ENCODE measurements around the gene NRXN3. TPM values are rescaled to one million over a fixed set of nuclear protein-coding genes. Genes with fewer than 3 reads are reported as not detected.

Gene NRXN3
- total and polyA plus RNA-seq, 2 of the 13 experiments (the other 11 are each of a cell fraction or from before 2014, with no cell fraction given): 0.03 TPM; not detected in 1

DNA sequence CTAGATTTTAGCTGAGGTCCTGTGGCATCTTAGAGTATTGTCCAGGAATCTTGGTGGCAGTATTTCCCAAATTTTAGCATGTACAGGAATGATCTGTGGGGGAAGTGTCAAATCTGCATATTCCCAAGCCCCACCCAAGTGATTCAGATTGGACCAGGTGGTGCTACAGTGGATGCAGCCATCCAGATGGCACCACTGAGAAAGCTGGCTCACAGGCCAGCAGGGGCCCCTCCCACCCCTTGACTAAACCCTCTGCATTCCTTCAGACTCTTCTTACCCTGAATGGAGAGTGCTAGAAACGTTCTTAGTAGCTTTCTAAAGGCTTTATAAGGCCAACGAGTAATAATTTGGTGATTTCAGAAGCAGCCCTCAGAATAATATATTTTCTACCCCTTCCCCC is 255.2 kb downstream of the NRXN3 start (continued):
- TF ChIP-seq KDM5B (CRISPR knock-in tag; IDR thresholded peaks at IDR 0.05; ENCODE audit: borderline replicate concordance) (no peak), AKAP8 (CRISPR knock-in tag; IDR thresholded peaks at IDR 0.05) (no peak), MIER3 (CRISPR knock-in tag; IDR thresholded peaks at IDR 0.05; ENCODE audit: borderline replicate concordance) (no peak), CENPX (CRISPR knock-in tag; IDR thresholded peaks at IDR 0.05) (no peak), ZC3H13 (CRISPR knock-in tag; IDR thresholded peaks at IDR 0.05) (no peak), ZNF256 (CRISPR knock-in tag; conservative IDR thresholded peaks at IDR 0.05) (no peak)
- TF ChIP-seq, protein P1, sequence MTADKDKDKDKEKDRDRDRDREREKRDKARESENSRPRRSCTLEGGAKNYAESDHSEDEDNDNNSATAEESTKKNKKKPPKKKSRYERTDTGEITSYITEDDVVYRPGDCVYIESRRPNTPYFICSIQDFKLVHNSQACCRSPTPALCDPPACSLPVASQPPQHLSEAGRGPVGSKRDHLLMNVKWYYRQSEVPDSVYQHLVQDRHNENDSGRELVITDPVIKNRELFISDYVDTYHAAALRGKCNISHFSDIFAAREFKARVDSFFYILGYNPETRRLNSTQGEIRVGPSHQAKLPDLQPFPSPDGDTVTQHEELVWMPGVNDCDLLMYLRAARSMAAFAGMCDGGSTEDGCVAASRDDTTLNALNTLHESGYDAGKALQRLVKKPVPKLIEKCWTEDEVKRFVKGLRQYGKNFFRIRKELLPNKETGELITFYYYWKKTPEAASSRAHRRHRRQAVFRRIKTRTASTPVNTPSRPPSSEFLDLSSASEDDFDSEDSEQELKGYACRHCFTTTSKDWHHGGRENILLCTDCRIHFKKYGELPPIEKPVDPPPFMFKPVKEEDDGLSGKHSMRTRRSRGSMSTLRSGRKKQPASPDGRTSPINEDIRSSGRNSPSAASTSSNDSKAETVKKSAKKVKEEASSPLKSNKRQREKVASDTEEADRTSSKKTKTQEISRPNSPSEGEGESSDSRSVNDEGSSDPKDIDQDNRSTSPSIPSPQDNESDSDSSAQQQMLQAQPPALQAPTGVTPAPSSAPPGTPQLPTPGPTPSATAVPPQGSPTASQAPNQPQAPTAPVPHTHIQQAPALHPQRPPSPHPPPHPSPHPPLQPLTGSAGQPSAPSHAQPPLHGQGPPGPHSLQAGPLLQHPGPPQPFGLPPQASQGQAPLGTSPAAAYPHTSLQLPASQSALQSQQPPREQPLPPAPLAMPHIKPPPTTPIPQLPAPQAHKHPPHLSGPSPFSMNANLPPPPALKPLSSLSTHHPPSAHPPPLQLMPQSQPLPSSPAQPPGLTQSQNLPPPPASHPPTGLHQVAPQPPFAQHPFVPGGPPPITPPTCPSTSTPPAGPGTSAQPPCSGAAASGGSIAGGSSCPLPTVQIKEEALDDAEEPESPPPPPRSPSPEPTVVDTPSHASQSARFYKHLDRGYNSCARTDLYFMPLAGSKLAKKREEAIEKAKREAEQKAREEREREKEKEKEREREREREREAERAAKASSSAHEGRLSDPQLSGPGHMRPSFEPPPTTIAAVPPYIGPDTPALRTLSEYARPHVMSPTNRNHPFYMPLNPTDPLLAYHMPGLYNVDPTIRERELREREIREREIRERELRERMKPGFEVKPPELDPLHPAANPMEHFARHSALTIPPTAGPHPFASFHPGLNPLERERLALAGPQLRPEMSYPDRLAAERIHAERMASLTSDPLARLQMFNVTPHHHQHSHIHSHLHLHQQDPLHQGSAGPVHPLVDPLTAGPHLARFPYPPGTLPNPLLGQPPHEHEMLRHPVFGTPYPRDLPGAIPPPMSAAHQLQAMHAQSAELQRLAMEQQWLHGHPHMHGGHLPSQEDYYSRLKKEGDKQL (CRISPR knock-in tag; IDR thresholded peaks at IDR 0.05; ENCODE audit: low read depth): no peak
- TF ChIP-seq, protein P2, sequence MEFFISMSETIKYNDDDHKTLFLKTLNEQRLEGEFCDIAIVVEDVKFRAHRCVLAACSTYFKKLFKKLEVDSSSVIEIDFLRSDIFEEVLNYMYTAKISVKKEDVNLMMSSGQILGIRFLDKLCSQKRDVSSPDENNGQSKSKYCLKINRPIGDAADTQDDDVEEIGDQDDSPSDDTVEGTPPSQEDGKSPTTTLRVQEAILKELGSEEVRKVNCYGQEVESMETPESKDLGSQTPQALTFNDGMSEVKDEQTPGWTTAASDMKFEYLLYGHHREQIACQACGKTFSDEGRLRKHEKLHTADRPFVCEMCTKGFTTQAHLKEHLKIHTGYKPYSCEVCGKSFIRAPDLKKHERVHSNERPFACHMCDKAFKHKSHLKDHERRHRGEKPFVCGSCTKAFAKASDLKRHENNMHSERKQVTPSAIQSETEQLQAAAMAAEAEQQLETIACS (CRISPR knock-in tag; IDR thresholded peaks at IDR 0.05): no peak
- TF ChIP-seq, protein P3, sequence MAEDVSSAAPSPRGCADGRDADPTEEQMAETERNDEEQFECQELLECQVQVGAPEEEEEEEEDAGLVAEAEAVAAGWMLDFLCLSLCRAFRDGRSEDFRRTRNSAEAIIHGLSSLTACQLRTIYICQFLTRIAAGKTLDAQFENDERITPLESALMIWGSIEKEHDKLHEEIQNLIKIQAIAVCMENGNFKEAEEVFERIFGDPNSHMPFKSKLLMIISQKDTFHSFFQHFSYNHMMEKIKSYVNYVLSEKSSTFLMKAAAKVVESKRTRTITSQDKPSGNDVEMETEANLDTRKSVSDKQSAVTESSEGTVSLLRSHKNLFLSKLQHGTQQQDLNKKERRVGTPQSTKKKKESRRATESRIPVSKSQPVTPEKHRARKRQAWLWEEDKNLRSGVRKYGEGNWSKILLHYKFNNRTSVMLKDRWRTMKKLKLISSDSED (CRISPR knock-in tag; IDR thresholded peaks at IDR 0.05): no peak
- TF ChIP-seq, protein P4, sequence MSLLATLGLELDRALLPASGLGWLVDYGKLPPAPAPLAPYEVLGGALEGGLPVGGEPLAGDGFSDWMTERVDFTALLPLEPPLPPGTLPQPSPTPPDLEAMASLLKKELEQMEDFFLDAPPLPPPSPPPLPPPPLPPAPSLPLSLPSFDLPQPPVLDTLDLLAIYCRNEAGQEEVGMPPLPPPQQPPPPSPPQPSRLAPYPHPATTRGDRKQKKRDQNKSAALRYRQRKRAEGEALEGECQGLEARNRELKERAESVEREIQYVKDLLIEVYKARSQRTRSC (CRISPR knock-in tag; IDR thresholded peaks at IDR 0.05; ENCODE audit: low read depth): no peak
- TF ChIP-seq, protein P5, sequence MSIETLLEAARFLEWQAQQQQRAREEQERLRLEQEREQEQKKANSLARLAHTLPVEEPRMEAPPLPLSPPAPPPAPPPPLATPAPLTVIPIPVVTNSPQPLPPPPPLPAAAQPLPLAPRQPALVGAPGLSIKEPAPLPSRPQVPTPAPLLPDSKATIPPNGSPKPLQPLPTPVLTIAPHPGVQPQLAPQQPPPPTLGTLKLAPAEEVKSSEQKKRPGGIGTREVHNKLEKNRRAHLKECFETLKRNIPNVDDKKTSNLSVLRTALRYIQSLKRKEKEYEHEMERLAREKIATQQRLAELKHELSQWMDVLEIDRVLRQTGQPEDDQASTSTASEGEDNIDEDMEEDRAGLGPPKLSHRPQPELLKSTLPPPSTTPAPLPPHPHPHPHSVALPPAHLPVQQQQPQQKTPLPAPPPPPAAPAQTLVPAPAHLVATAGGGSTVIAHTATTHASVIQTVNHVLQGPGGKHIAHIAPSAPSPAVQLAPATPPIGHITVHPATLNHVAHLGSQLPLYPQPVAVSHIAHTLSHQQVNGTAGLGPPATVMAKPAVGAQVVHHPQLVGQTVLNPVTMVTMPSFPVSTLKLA (IDR thresholded peaks at IDR 0.05): no peak
- TF ChIP-seq, protein P6, sequence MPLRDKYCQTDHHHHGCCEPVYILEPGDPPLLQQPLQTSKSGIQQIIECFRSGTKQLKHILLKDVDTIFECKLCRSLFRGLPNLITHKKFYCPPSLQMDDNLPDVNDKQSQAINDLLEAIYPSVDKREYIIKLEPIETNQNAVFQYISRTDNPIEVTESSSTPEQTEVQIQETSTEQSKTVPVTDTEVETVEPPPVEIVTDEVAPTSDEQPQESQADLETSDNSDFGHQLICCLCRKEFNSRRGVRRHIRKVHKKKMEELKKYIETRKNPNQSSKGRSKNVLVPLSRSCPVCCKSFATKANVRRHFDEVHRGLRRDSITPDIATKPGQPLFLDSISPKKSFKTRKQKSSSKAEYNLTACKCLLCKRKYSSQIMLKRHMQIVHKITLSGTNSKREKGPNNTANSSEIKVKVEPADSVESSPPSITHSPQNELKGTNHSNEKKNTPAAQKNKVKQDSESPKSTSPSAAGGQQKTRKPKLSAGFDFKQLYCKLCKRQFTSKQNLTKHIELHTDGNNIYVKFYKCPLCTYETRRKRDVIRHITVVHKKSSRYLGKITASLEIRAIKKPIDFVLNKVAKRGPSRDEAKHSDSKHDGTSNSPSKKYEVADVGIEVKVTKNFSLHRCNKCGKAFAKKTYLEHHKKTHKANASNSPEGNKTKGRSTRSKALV (CRISPR knock-in tag; IDR thresholded peaks at IDR 0.05): no peak

All from HepG2 (cell line).